Measurements from ENCODE around the gene SCAMP3.

The SCAMP3 gene

GRCh38 chr1:155255243-155256007 lies 6.7 kb downstream of the SCAMP3 start, which contains the start of gene ENTREP3:
Gene ENTREP3, minus strand, starts transcription at chr1:155255483. Its CDS starts 606 bp downstream, at chr1:155254877.
- Histone ChIP-seq H3K4me3 (ENCODE audit: severe bottlenecking) (peak within 1 kb of the TSS; percentile 57), H3K27ac (ENCODE audit: poor library complexity, severe bottlenecking) (peak within 1 kb of the TSS; percentile 65), H3K27me3 (ENCODE audit: insufficient read depth, poor library complexity, severe bottlenecking) (no peaks in the 10 kb centered on the region), H3K4me1 (ENCODE audit: insufficient read depth, poor library complexity, severe bottlenecking) (peaks cover 5% of the 10 kb centered on the region), H3K36me3 (ENCODE audit: low read depth) (peaks cover 29% of the 10 kb centered on the region), H3K9me3 (ENCODE audit: severe bottlenecking) (no peaks in the 10 kb centered on the region)
- ATAC-seq (ENCODE audit: low read depth): peak; percentile 77
- no peak for TF ChIP-seq CTCF (IDR thresholded peaks at IDR 0.05; ENCODE audit: poor library complexity, severe bottlenecking)
- DNase-seq (ENCODE audit: low spot score): peak; percentile 85

GRCh38 chr1:155254714-155255242 lies 7.4 kb downstream of the SCAMP3 start:
- Histone ChIP-seq H3K36me3 (ENCODE audit: low read depth) (peaks cover 28% of the 10 kb centered on the region), H3K27ac (ENCODE audit: poor library complexity, severe bottlenecking) (peak overlapping the region; percentile 65), H3K9me3 (ENCODE audit: severe bottlenecking) (no peaks in the 10 kb centered on the region), H3K27me3 (ENCODE audit: insufficient read depth, poor library complexity, severe bottlenecking) (no peaks in the 10 kb centered on the region), H3K4me3 (ENCODE audit: severe bottlenecking) (peak overlapping the region; percentile 57), H3K4me1 (ENCODE audit: insufficient read depth, poor library complexity, severe bottlenecking) (peaks cover 5% of the 10 kb centered on the region)
- TF ChIP-seq CTCF (IDR thresholded peaks at IDR 0.05; ENCODE audit: poor library complexity, severe bottlenecking): no peak
- peak; percentile 19 for ATAC-seq (ENCODE audit: low read depth)
- peak; percentile 64 for DNase-seq (ENCODE audit: low spot score)

GRCh38 chr1:155254228-155254713 lies 7.9 kb downstream of the SCAMP3 start:
- Histone ChIP-seq H3K27me3 (ENCODE audit: insufficient read depth, poor library complexity, severe bottlenecking) (no peaks in the 10 kb centered on the region), H3K9me3 (ENCODE audit: severe bottlenecking) (no peaks in the 10 kb centered on the region), H3K4me3 (ENCODE audit: severe bottlenecking) (peak overlapping the region; percentile 57), H3K36me3 (ENCODE audit: low read depth) (peaks cover 25% of the 10 kb centered on the region), H3K27ac (ENCODE audit: poor library complexity, severe bottlenecking) (peak overlapping the region; percentile 65), H3K4me1 (ENCODE audit: insufficient read depth, poor library complexity, severe bottlenecking) (peaks cover 5% of the 10 kb centered on the region)
- ATAC-seq (ENCODE audit: low read depth) (no peak; the same call in none of the 3 replicates), DNase-seq (ENCODE audit: low spot score) (no peak)
- TF ChIP-seq CTCF (IDR thresholded peaks at IDR 0.05; ENCODE audit: poor library complexity, severe bottlenecking): no peak

GRCh38 chr1:155253797-155254196 lies 8.4 kb downstream of the SCAMP3 start:
- peak; percentile 15; the same call in 1 of the 3 replicates for ATAC-seq (ENCODE audit: low read depth)
- Histone ChIP-seq H3K27me3 (ENCODE audit: insufficient read depth, poor library complexity, severe bottlenecking) (no peaks in the 10 kb centered on the region), H3K4me1 (ENCODE audit: insufficient read depth, poor library complexity, severe bottlenecking) (peaks cover 5% of the 10 kb centered on the region), H3K4me3 (ENCODE audit: severe bottlenecking) (peak overlapping the region; percentile 57), H3K9me3 (ENCODE audit: severe bottlenecking) (no peaks in the 10 kb centered on the region), H3K27ac (ENCODE audit: poor library complexity, severe bottlenecking) (peak overlapping the region; percentile 65), H3K36me3 (ENCODE audit: low read depth) (peaks cover 29% of the 10 kb centered on the region)
- TF ChIP-seq CTCF (IDR thresholded peaks at IDR 0.05; ENCODE audit: poor library complexity, severe bottlenecking): no peak
- DNase-seq (ENCODE audit: low spot score): no peak

All from RWPE2 (cell line).